Measurements from ENCODE around the gene B2M. TPM values are rescaled to one million over a fixed set of nuclear protein-coding genes. Genes with fewer than 3 reads are reported as not detected.
"Not testable (repeated sequence)": the region's sequence is repeated elsewhere in the genome, so short reads cannot be mapped to it uniquely, and the experiment has no call there.

The B2M gene
- total and polyA plus RNA-seq, 12 donors: 1,063 to 6,421 (median 3,049) TPM

DNA sequence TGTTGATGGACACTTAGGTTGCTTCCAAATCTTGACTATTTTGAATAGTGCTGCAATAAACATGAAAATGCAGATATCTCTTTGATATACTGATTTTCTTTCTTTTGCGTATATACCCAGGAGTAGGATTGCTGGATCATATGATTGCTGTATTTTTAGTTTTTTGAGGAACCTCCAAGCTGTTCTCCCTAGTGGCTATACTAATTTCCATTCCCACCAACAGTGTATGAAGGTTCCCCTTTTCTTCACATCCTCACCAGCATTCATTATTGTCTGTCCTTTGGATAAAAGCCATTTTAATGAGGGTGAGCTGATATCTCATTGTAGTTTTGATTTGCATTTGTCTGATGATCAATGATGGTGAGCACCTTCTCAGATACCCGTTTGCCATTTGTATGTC is 12.7 kb upstream of the B2M start:
- Histone ChIP-seq H3K4me3 (no peak overlapping the region), H3K27ac (no peak overlapping the region), H3K9me3 (replicated peaks in 1 of 3) (no peaks in the 10 kb centered on the region), H3K36me3 (replicated peaks in 1 of 2) (no peaks in the 10 kb centered on the region), H3K27me3 (no peaks in the 10 kb centered on the region), H3K4me1 (replicated peaks in 1 of 2) (no peaks in the 10 kb centered on the region)
- intact Hi-C loops (cut with DNase I): no loop called here
- no peak for TF ChIP-seq POLR2A (IDR thresholded peaks at IDR 0.05)
- TF ChIP-seq, protein P1, sequence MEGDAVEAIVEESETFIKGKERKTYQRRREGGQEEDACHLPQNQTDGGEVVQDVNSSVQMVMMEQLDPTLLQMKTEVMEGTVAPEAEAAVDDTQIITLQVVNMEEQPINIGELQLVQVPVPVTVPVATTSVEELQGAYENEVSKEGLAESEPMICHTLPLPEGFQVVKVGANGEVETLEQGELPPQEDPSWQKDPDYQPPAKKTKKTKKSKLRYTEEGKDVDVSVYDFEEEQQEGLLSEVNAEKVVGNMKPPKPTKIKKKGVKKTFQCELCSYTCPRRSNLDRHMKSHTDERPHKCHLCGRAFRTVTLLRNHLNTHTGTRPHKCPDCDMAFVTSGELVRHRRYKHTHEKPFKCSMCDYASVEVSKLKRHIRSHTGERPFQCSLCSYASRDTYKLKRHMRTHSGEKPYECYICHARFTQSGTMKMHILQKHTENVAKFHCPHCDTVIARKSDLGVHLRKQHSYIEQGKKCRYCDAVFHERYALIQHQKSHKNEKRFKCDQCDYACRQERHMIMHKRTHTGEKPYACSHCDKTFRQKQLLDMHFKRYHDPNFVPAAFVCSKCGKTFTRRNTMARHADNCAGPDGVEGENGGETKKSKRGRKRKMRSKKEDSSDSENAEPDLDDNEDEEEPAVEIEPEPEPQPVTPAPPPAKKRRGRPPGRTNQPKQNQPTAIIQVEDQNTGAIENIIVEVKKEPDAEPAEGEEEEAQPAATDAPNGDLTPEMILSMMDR (IDR thresholded peaks at IDR 0.05): no peak
- 81 to 90% (median 88%) methylated on average over 2 of the region's 2 CpGs for WGBS, 4 donors
- DNase-seq: no peak

DNA sequence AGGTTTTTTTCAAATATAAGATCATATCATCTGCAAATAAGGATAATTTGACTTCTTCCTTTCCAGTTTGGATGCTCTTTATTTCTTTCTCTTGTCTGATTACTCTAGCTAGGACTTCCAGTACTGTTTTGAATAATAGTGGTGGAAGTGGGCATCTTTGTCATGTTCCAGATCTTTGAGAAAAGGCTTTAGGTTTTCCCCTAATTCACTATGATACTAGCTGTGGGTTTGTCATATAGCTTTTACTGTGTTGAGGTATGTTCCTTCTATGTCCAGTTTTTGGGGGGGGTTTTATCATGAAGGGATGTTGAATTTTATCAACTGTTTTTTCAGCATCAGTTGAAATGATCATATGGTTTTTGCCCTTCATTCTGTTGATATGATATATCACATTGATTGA is 10.6 kb upstream of the B2M start:
- H3K4me3 ChIP-seq; H3K4me1 ChIP-seq (replicated peaks in 1 of 2); intact Hi-C loops (cut with DNase I); H3K27me3 ChIP-seq; H3K36me3 ChIP-seq (replicated peaks in 1 of 2); DNase-seq; H3K27ac ChIP-seq; H3K9me3 ChIP-seq (replicated peaks in 1 of 3): not testable (repeated sequence)

DNA sequence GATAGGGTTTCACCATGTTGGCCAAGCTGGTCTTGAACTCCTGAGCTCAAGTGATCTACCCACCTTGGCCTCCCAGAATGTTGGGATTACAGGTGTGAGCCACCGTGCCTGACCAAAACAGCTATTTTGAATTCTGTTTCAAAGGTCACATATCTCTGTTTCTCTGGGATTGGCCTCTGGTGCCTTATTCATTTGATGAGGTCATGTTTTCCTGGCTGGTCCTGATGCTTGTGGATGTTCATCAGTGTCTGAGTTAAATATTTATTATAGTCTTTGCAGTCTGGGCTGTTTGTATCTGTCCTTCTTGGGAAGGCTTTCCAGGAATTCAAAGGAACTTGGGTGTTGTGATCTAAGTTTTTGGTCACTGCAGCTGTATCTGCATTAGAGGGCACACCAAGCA is 5.3 kb upstream of the B2M start:
- no peaks in the 10 kb centered on the region for H3K36me3 ChIP-seq (replicated peaks in 1 of 2)
- H3K4me3 ChIP-seq: no peak overlapping the region
- H3K4me1 ChIP-seq (replicated peaks in 1 of 2): peaks cover 0 to 4% of the 10 kb centered on the region in 2 donors
- no peaks in the 10 kb centered on the region for H3K9me3 ChIP-seq (replicated peaks in 1 of 3)
- no peak overlapping the region for H3K27ac ChIP-seq
- 79 to 92% (median 85%) methylated on average over 1 of the region's 1 CpG for WGBS, 4 donors
- no peak for DNase-seq
- no peak for TF ChIP-seq POLR2A (IDR thresholded peaks at IDR 0.05)
- TF ChIP-seq, protein P1 (IDR thresholded peaks at IDR 0.05): no peak
- H3K27me3 ChIP-seq: no peaks in the 10 kb centered on the region
- intact Hi-C loops (cut with DNase I): loop anchor here in 1 of 2 donors (5.0 kb wide), 1 partner anchor 39 kb away; no protein-coding TSS in a partner anchor

DNA sequence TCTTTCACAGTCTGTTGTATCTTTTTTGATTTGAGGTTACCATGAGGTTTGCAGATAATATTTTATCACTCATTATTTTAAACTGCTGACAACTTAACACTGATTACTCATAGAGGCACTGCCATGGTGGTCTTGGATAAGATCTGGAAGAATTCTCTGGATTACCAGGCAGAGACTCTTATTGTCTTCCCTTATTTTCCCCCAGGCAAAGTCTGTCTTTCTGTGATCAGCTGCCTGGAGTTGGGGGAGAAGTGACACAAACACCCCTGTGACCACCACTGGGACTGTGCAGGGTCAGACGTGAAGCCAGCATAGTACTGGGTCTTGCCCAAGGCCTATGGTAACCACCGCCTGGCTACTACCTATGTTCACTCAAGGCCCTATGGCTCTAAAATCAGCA is 4.9 kb upstream of the B2M start:
- Histone ChIP-seq H3K27me3 (no peaks in the 10 kb centered on the region), H3K9me3 (replicated peaks in 1 of 3) (no peaks in the 10 kb centered on the region), H3K36me3 (replicated peaks in 1 of 2) (no peaks in the 10 kb centered on the region), H3K4me3 (no peak overlapping the region), H3K27ac (no peak overlapping the region), H3K4me1 (replicated peaks in 1 of 2) (peaks cover 0 to 4% of the 10 kb centered on the region in 2 donors)
- intact Hi-C loops (cut with DNase I): loop anchor here in 1 of 2 donors (5.0 kb wide), 1 partner anchor 39 kb away; no protein-coding TSS in a partner anchor
- 97 to 100% (median 100%) methylated on average over 2 of the region's 2 CpGs; no CpG with 5 or more reads in 1 of the 4 donors for WGBS, 4 donors
- no peak for DNase-seq
- TF ChIP-seq, protein P1 (IDR thresholded peaks at IDR 0.05): no peak
- no peak for TF ChIP-seq POLR2A (IDR thresholded peaks at IDR 0.05)

DNA sequence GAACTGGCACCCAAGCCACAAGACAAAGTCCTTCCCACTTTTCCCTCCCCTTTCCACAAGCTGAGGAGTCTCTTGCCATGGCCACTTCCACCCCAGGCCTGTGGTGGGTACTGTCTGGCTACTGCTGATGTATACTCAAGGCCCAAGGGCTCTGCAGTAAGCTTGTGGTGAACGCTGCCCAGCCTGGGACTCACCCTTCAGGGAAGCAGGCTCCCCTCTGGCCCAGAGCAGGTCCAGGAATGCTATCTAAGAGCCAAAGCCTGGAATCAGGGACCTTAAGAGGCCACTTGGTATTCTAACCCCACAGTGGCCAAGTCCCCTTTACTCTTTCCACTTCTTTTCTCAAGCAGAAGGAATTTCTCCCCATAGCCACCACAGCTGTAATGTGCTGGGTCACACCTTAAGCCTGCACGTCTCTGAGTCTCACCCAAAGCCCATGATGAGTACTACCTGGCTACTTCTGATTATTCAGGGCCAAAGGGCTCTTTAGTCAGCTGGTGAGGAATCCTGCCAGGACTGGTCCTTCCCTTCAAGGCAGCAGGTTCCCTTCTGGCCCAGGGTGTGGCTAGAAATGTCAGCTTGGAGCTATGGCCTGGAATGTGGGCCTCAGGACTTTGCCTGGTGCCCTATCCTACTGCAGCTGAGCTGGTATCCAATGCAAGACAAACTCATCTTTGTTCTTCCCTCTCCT is 4.2 kb upstream of the B2M start:
- intact Hi-C loops (cut with DNase I): loop anchor here in 1 of 2 donors (5.0 kb wide), 1 partner anchor 40 kb away; no protein-coding TSS in a partner anchor
- H3K27ac ChIP-seq: no peak overlapping the region
- no peaks in the 10 kb centered on the region for H3K36me3 ChIP-seq (replicated peaks in 1 of 2)
- TF ChIP-seq POLR2A (IDR thresholded peaks at IDR 0.05): no peak
- TF ChIP-seq, protein P1 (IDR thresholded peaks at IDR 0.05): no peak
- H3K27me3 ChIP-seq: no peaks in the 10 kb centered on the region
- no peaks in the 10 kb centered on the region for H3K9me3 ChIP-seq (replicated peaks in 1 of 3)
- peaks cover 0 to 4% of the 10 kb centered on the region in 2 donors for H3K4me1 ChIP-seq (replicated peaks in 1 of 2)
- no peak overlapping the region for H3K4me3 ChIP-seq
- DNase-seq: no peak
- WGBS, 4 donors: 67 to 97% (median 95%) methylated on average over 1 to 2 of the region's 2 CpGs

All from adrenal gland (tissue), 12 donors.